ENCODE results near the gene FGFRL1. TPM values are rescaled to one million over a fixed set of nuclear protein-coding genes. Genes with fewer than 3 reads are reported as not detected.

Gene FGFRL1
- total RNA-seq, 1 donor from 2014 or later = 12.8 TPM

Other genes with a start within 250 kb of the FGFRL1 start
- 0.09 and 0.34 TPM in 2 replicates for gene CPLX1, start 185.5 kb upstream of the FGFRL1 start, total RNA-seq
- 76.1 and 93.5 TPM in 2 replicates for gene GAK, start 79.3 kb upstream of the FGFRL1 start, total RNA-seq
- gene TMEM175, start 79.2 kb upstream of the FGFRL1 start, total RNA-seq = 12.6 and 13.5 TPM in 2 replicates
- 28.2 and 28.9 TPM in 2 replicates for gene DGKQ, start 38.1 kb upstream of the FGFRL1 start, total RNA-seq
- 14.1 and 19.6 TPM in 2 replicates for gene IDUA, start 24.6 kb upstream of the FGFRL1 start, total RNA-seq
- gene SLC26A1, start 18.2 kb upstream of the FGFRL1 start, total RNA-seq = 0.19 TPM in 1 of 2 replicates, not detected in the other
- gene RNF212, start 101.9 kb downstream of the FGFRL1 start, total RNA-seq = 0.85 and 1.1 TPM in 2 replicates
- 0.65 and 1.5 TPM in 2 replicates for gene SPON2, start 161.0 kb downstream of the FGFRL1 start, total RNA-seq
- gene CTBP1, start 237.5 kb downstream of the FGFRL1 start, total RNA-seq = 268 and 424 TPM in 2 replicates

Data from dermis blood vessel endothelial cell (primary cell).